Measurements from ENCODE around the gene TEX30. TPM values are rescaled to one million over a fixed set of nuclear protein-coding genes. Genes with fewer than 3 reads are reported as not detected.

The TEX30 gene
- total RNA-seq, 1 experiment from 2014 or later: 13.1 TPM

DNA sequence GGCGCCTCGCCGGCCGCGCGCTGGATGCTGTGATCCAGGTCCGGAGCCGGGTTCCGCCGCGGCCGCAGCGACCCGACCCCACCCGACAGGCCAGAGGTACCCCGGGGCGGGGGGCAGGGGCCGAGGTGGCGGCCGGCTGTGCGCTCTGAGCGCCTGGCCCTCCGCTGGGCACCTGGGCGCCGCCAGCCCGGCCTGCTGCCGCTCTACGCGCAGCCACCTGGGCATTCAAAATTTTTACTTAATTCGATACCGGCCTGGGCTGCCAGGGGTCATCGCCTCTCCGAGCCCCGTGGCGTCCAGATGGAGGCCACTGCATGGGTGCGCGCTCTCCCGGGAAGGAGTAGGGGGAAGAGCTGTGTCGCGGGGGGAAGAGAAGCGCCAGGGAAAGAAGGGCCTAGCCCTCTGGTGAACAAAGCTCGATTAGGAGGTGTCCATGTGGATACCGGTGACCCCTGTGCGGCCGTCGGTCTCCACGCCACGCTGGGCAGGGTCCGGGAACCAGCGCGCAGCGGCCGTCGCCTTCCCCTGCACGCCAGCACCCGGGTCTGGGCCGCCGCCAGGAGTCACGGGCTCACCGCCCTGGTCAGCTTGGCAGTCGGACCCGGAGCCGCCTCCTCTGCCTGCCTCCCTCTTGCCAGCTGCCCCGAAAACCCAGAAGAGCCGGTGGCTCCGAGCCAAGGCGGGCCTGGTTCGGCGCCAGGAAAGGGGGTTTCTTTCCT lies 26.0 kb upstream of the TEX30 start:
- TF ChIP-seq CTCF (conservative IDR thresholded peaks at IDR 0.05): no peak
- Histone ChIP-seq H3K14ac (ENCODE audit: insufficient read depth, low read length) (no peak overlapping the region), H3K4me2 (ENCODE audit: insufficient read depth, insufficient read length, low read length) (peak overlapping the region; percentile 71), H2BK5ac (ENCODE audit: insufficient read length, low read length) (no peak overlapping the region), H3K9ac (ENCODE audit: extremely low read depth, insufficient read length, low read length) (no peak overlapping the region), H4K20me1 (ENCODE audit: control insufficient read depth, insufficient read depth, insufficient read length) (no peaks in the 10 kb centered on the region), H3K23me2 (ENCODE audit: insufficient read length, low read depth, low read length, poor library complexity, severe bottlenecking) (peaks cover 15% of the 10 kb centered on the region), H2BK120ac (ENCODE audit: low read depth, low read length, poor library complexity, severe bottlenecking) (no peak overlapping the region), H4K8ac (replicated peaks; ENCODE audit: insufficient read length, low read depth, low read length) (no peak overlapping the region), H3K23ac (ENCODE audit: insufficient read length, low read depth, low read length) (no peak overlapping the region), H3K79me2 (ENCODE audit: insufficient read depth, low read length) (no peaks in the 10 kb centered on the region; the same call in 1 of the 2 replicates), H2BK12ac (ENCODE audit: insufficient read length, low read depth, low read length) (no peak overlapping the region), H4K5ac (ENCODE audit: insufficient read length, low read depth, low read length) (no peak overlapping the region), H3T11ph (ENCODE audit: low read length) (no peak overlapping the region), H3K56ac (ENCODE audit: insufficient read length, low read depth, low read length) (no peak overlapping the region), H3K18ac (ENCODE audit: insufficient read length, low read depth, low read length) (no peak overlapping the region), H3K4ac (ENCODE audit: low read depth, low read length) (no peak overlapping the region), H2AK5ac (ENCODE audit: insufficient read length, low read length) (no peak overlapping the region), H3K79me1 (ENCODE audit: insufficient read depth, low read depth, low read length, poor library complexity, severe bottlenecking) (no peaks in the 10 kb centered on the region), H3K27ac (ENCODE audit: insufficient read length, low read depth, low read length) (no peak overlapping the region), H2BK15ac (ENCODE audit: low read depth, low read length) (no peak overlapping the region), H2AFZ (ENCODE audit: low read length) (no peak overlapping the region), H2BK20ac (ENCODE audit: low read depth, low read length, poor library complexity, severe bottlenecking) (no peak overlapping the region), H4K91ac (ENCODE audit: insufficient read length, low read depth, low read length) (no peak overlapping the region), H3K27me3 (ENCODE audit: insufficient read depth, low read length) (no peaks in the 10 kb centered on the region), H3K9me3 (ENCODE audit: control insufficient read depth, low read depth, low read length) (no peaks in the 10 kb centered on the region), H3K4me1 (ENCODE audit: insufficient read depth, low read length) (no peaks in the 10 kb centered on the region)
- Mint-ChIP-seq H3K4me3 (peak overlapping the region; percentile 93 to 96), H3K36me3 (ENCODE audit: insufficient read depth in 1 of 3, low read depth in 3 of 3) (peaks cover 0 to 3% (median 2%) of the 10 kb centered on the region in 3 experiments; a peak in 2 of 7 replicates), H3K27me3 (ENCODE audit: low read depth) (peaks cover 2% of the 10 kb centered on the region; the same call in 1 of the 2 replicates), H3K9me3 (no peaks in the 10 kb centered on the region), H3K4me1 (peaks cover 5 to 8% of the 10 kb centered on the region in 2 experiments), H3K27ac (no peak overlapping the region)
- WGBS (ENCODE audit: extremely low coverage, insufficient read length, low lambda C conversion rate): no CpG with 5 or more reads among the region's 69 CpGs
- DNase-seq: peak; percentile 30

Data from H9 (cell line).